Karpas-422 (cell line): ENCODE results near the gene MYL10. TPM values are rescaled to one million over a fixed set of nuclear protein-coding genes. Genes with fewer than 3 reads are reported as not detected.

Source experiments
- DNase-seq: peaks from one replicate; pipeline ENCODE4 v3.0.0-alpha.2; 2015
- H2AFZ ChIP-seq: fragments of 200-600 bp; sonication (generic); 2 replicates; pipeline ENCODE4 v1.6.1; 2014; ENCODE audit warnings: antibody characterized with exemption, low read length, mixed read lengths
- H3K27ac ChIP-seq: fragments of 200-600 bp; sonication (generic); 2 replicates; pipeline ENCODE4 v1.5.1; 2014; ENCODE audit warnings: mild to moderate bottlenecking, low read length, moderate library complexity
- H3K27me3 ChIP-seq: fragments of 200-600 bp; sonication (generic); 2 replicates; pipeline ENCODE4 v1.6.1; 2014; ENCODE audit warnings: low read length, mixed read lengths
- H3K36me3 ChIP-seq: fragments of 200-600 bp; sonication (generic); 2 replicates; pipeline ENCODE4 v1.6.1; 2014; ENCODE audit warnings: low read length, mixed read lengths; ENCODE audit not compliant: insufficient read depth
- H3K4me1 ChIP-seq: fragments of 200-600 bp; sonication (generic); 2 replicates; pipeline ENCODE4 v1.6.1; 2014; ENCODE audit warnings: mild to moderate bottlenecking, low read length, mixed read lengths
- H3K4me2 ChIP-seq: fragments of 200-600 bp; sonication (generic); 2 replicates; pipeline ENCODE4 v1.6.1; 2014; ENCODE audit warnings: low read length, low read depth, mild to moderate bottlenecking; ENCODE audit not compliant: poor library complexity, severe bottlenecking
- H3K4me3 ChIP-seq: fragments of 200-600 bp; sonication (generic); 2 replicates; pipeline ENCODE4 v1.5.1; 2014; ENCODE audit warnings: mild to moderate bottlenecking, antibody characterized with exemption, low read length, mixed read lengths
- H3K79me2 ChIP-seq: fragments of 200-600 bp; sonication (generic); 2 replicates; pipeline ENCODE4 v1.6.1; 2014; ENCODE audit warnings: mild to moderate bottlenecking, low read length, mixed read lengths
- H3K9ac ChIP-seq: fragments of 200-600 bp; sonication (generic); 2 replicates; pipeline ENCODE4 v1.6.0; 2014; ENCODE audit warnings: low read length
- H3K9me2 ChIP-seq: fragments of 200-600 bp; sonication (generic), shearing (Covaris generic); replicated peaks from 2 replicates; pipeline ENCODE4 v1.6.0; 2014; ENCODE audit warnings: mild to moderate bottlenecking, low read length, moderate library complexity; ENCODE audit not compliant: insufficient read depth
- H3K9me3 ChIP-seq: fragments of 300-700, 200-600 bp; sonication (generic); 2 replicates; pipeline ENCODE4 v1.6.1; 2014; ENCODE audit warnings: low read length, mixed read lengths
- H4K20me1 ChIP-seq: fragments of 200-600 bp; sonication (generic); 2 replicates; pipeline ENCODE4 v1.6.1; 2014; ENCODE audit warnings: mild to moderate bottlenecking, antibody characterized with exemption, low read length, low read depth; ENCODE audit not compliant: insufficient read depth
- total RNA-seq: library from RNA; depleted of rRNA; stranded (reverse); fragments of >200 nt; shearing (Covaris generic); gene quantifications from 2 replicates; pipeline ENCODE4 v1.2.3, GENCODE V29; 2014; ENCODE audit warnings: low replicate concordance

MYL10 gene
- total RNA-seq, 1 experiment from 2014 or later: not detected

GRCh38 chr7:101588131-101588935, 40.8 kb downstream of the MYL10 start:
- H3K27ac ChIP-seq: no peak overlapping the region
- H3K9me2 ChIP-seq: no peaks in the 10 kb centered on the region
- no peak overlapping the region for H3K4me3 ChIP-seq
- no peaks in the 10 kb centered on the region for H3K27me3 ChIP-seq
- H3K9ac ChIP-seq: no peak overlapping the region
- H3K4me2 ChIP-seq: no peak overlapping the region
- no peaks in the 10 kb centered on the region for H3K9me3 ChIP-seq
- peak; percentile 25 for DNase-seq
- H3K4me1 ChIP-seq: no peaks in the 10 kb centered on the region
- H4K20me1 ChIP-seq: no peaks in the 10 kb centered on the region
- H3K36me3 ChIP-seq: no peaks in the 10 kb centered on the region
- H2AFZ ChIP-seq: no peak overlapping the region
- no peaks in the 10 kb centered on the region for H3K79me2 ChIP-seq

GRCh38 chr7:101586906-101587677, 42.0 kb downstream of the MYL10 start:
- Histone ChIP-seq H3K79me2 (no peaks in the 10 kb centered on the region), H3K9ac (no peak overlapping the region), H3K4me3 (no peak overlapping the region), H3K4me1 (no peaks in the 10 kb centered on the region; the same call in 1 of the 2 replicates), H4K20me1 (no peaks in the 10 kb centered on the region), H3K9me3 (no peaks in the 10 kb centered on the region), H2AFZ (no peak overlapping the region), H3K27me3 (no peaks in the 10 kb centered on the region), H3K36me3 (no peaks in the 10 kb centered on the region), H3K27ac (no peak overlapping the region), H3K4me2 (no peak overlapping the region), H3K9me2 (no peaks in the 10 kb centered on the region)
- DNase-seq: peak; percentile 44

DNA sequence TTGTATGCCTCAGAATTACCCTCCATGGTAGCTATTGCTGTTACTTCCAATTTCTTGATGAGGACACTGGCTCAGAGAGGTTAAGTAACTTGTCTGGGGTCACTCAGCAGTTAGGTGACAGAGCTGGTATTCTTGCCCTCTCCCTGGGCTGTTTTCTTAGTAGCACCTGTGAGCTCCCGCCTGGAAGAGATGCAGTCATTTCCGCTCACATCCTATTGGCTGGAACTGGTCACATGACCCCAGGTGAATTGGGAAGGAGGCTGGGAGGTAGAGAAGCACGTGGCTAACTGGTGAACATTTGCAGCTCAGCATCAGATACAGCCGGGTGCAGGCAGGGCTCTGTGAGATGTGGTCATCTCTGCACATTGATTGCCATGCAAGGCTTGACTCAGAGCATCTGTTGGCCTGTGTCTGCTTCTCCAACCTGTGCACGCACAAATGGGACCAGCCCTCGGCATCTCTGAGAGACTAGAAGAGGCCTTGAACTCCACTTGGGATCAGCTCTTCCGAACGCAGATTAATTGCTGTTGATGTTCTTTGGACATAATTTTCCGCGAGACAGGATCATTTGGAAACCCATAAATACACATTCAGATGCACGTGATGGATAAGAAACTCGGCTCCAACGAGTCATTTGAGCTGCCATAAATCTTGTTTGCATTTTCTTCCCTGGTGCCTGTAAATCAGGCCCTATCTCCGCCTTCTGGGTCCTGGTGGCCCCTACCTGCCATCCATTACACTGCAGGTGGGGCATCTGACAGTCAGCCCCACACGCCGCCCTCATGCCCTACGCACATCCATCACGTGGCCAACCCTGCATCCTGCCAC, 42.8 kb downstream of the MYL10 start:
- H3K9me3 ChIP-seq: no peaks in the 10 kb centered on the region
- H3K36me3 ChIP-seq: no peaks in the 10 kb centered on the region
- no peaks in the 10 kb centered on the region for H3K27me3 ChIP-seq

DNA sequence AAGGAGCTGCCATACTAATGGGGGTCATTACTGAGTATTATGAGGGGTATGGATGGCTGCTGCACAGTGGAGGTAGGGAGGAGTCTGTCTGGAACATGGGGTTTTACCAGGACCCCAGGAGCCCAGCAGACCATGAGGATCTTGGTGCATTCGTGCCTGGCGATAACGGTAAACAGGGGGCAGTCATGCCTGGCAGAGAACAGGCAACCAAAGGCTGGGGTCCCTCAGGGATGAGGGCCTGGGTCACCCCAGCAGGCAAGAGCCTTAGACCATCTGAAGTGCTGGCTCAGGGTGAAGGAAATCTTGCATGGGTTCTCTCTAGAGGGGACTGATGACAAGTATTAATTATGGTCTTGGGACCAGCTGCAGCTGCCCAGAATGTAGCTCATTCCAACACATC, 46.1 kb downstream of the MYL10 start:
- DNase-seq: no peak
- Histone ChIP-seq H4K20me1 (no peaks in the 10 kb centered on the region), H2AFZ (no peak overlapping the region), H3K27ac (no peak overlapping the region), H3K79me2 (no peaks in the 10 kb centered on the region), H3K9me2 (no peaks in the 10 kb centered on the region), H3K4me1 (no peaks in the 10 kb centered on the region; the same call in 1 of the 2 replicates), H3K27me3 (no peaks in the 10 kb centered on the region), H3K36me3 (no peaks in the 10 kb centered on the region), H3K9ac (no peak overlapping the region), H3K4me2 (no peak overlapping the region), H3K4me3 (no peak overlapping the region), H3K9me3 (no peaks in the 10 kb centered on the region)

More for the DNA sequence above, 42.8 kb downstream of the MYL10 start:
- peak; percentile 32 for DNase-seq
- Histone ChIP-seq H3K79me2 (no peaks in the 10 kb centered on the region), H2AFZ (no peak overlapping the region), H3K4me2 (no peak overlapping the region), H3K27ac (no peak overlapping the region), H3K9ac (no peak overlapping the region), H3K9me2 (no peaks in the 10 kb centered on the region), H3K4me1 (no peaks in the 10 kb centered on the region; the same call in 1 of the 2 replicates), H4K20me1 (no peaks in the 10 kb centered on the region), H3K4me3 (no peak overlapping the region)

- H3K27ac ChIP-seq: no peak overlapping the region
- H2AFZ ChIP-seq: no peak overlapping the region
- no peak for DNase-seq
- H3K27me3 ChIP-seq: no peaks in the 10 kb centered on the region
- no peaks in the 10 kb centered on the region for H3K79me2 ChIP-seq
- H3K9ac ChIP-seq: no peak overlapping the region
- H3K4me3 ChIP-seq: no peak overlapping the region
- H3K4me2 ChIP-seq: no peak overlapping the region
- no peaks in the 10 kb centered on the region for H3K36me3 ChIP-seq
- no peaks in the 10 kb centered on the region; the same call in 1 of the 2 replicates for H3K4me1 ChIP-seq
- no peaks in the 10 kb centered on the region for H3K9me2 ChIP-seq
- no peaks in the 10 kb centered on the region for H4K20me1 ChIP-seq
- peaks cover 3% of the 10 kb centered on the region; the same call in 1 of the 2 replicates for H3K9me3 ChIP-seq
Measured at GRCh38 chr7:101581891-101582290, 47.2 kb downstream of the MYL10 start.

DNA sequence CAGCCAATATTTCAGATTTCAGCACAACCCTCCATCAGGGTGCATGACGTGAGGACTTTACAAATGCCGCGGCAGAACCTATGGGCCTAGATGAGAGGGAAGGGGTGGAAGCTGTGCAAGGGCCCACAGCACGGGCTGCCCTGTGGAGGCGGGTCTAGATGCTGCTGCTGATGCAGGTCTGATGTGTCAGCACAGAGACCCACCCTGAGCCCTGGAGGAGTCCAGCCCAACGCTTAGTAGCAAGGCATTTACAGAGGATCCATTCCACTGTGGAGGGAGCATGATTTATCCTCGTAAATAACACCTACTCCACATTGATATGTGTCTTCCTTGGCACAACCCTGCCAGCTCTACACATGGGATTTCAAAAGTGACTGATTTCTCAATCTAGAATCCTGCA, 48.5 kb downstream of the MYL10 start:
- no peaks in the 10 kb centered on the region for H3K9me2 ChIP-seq
- peak; percentile 39 for DNase-seq
- no peak overlapping the region for H3K9ac ChIP-seq
- H3K9me3 ChIP-seq: peaks cover 5% of the 10 kb centered on the region; the same call in 1 of the 2 replicates
- no peaks in the 10 kb centered on the region for H3K36me3 ChIP-seq
- H3K79me2 ChIP-seq: no peaks in the 10 kb centered on the region
- H3K4me1 ChIP-seq: peaks cover 3% of the 10 kb centered on the region
- no peak overlapping the region for H2AFZ ChIP-seq
- no peak overlapping the region for H3K27ac ChIP-seq
- no peaks in the 10 kb centered on the region for H3K27me3 ChIP-seq
- no peaks in the 10 kb centered on the region for H4K20me1 ChIP-seq
- no peak overlapping the region for H3K4me2 ChIP-seq
- no peak overlapping the region for H3K4me3 ChIP-seq

- Histone ChIP-seq H3K27ac (no peak overlapping the region), H3K4me3 (no peak overlapping the region), H3K79me2 (no peaks in the 10 kb centered on the region), H3K36me3 (no peaks in the 10 kb centered on the region), H3K4me1 (peaks cover 11% of the 10 kb centered on the region), H3K4me2 (no peak overlapping the region), H3K27me3 (peaks cover 2% of the 10 kb centered on the region; the same call in 1 of the 2 replicates), H3K9me2 (no peaks in the 10 kb centered on the region), H2AFZ (no peak overlapping the region), H3K9ac (no peak overlapping the region), H3K9me3 (peaks cover 6% of the 10 kb centered on the region), H4K20me1 (no peaks in the 10 kb centered on the region)
- DNase-seq: no peak
Measured at GRCh38 chr7:101578552-101578951, 50.5 kb downstream of the MYL10 start.
